Measurements from ENCODE around the gene THSD4.
"Not testable (repeated sequence)": the region's sequence is repeated elsewhere in the genome, so short reads cannot be mapped to it uniquely, and the experiment has no call there.

The THSD4 gene

GRCh38 chr15:71294251-71294910 lies 179.1 kb downstream of the THSD4 start:
- DNase-seq (ENCODE audit: low spot score) = no peak

- DNase-seq (ENCODE audit: low spot score) = no peak
These were observed 179.8 kb downstream of the THSD4 start for GRCh38 chr15:71294911-71295602.

GRCh38 chr15:71295603-71296314 lies 180.5 kb downstream of the THSD4 start:
- no peak for DNase-seq (ENCODE audit: low spot score)

GRCh38 chr15:71296315-71296679 lies 181.0 kb downstream of the THSD4 start:
- DNase-seq (ENCODE audit: low spot score) = no peak

GRCh38 chr15:71301958-71302621 lies 186.8 kb downstream of the THSD4 start:
- DNase-seq (ENCODE audit: low spot score) = no peak

DNA sequence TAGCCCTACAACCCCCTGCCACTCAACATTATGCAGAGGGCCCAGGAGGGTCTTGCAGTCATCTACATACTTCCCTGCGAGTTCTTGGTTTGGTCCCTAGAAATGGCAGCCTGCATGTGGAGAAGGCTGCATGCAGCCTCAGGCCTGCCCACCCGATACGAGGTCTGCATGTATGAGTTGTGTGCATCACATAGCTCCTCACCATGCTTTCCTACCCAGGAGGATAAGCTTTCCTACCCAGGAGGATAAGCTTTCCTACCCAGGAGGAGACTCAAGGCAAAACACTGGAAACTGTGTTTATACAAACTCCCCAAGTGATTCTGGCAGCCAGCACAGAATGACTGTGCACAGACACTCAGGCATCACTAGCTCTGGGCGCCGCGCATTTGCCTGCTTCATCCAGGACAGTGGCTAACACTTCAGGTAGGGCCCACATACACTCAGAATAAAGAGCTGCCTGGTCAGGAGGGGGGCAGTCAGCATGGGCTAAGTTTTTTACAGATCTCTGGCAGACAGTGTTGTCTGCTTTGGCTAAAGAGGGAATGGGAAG lies 187.7 kb downstream of the THSD4 start:
- no peak for DNase-seq (ENCODE audit: low spot score)

DNA sequence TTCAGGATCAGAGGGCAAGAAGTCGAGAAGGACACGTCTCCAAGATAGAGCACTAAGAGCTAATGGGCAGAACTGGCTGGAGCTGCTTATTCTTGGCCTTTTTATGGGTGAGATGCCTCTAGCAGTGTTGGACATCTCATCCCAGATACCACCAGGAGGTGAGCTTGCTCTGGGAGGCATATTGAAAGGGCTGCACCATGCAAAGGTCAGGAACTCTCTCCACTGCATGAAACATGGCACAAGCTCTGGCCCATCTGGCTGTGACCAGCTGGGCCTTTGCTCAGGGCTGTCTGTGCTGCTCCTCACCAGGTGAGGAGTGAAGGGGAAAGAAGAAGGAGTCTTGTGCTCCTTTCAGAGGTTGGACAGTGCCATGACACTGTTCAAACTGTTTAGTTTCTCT lies 188.7 kb downstream of the THSD4 start:
- DNase-seq (ENCODE audit: low spot score) = no peak

- DNase-seq (ENCODE audit: low spot score) = no peak
These were observed 189.4 kb downstream of the THSD4 start for GRCh38 chr15:71304681-71305080.

GRCh38 chr15:71306538-71306937 lies 191.3 kb downstream of the THSD4 start:
- DNase-seq (ENCODE audit: low spot score) = no peak

GRCh38 chr15:71312194-71312708 lies 197.0 kb downstream of the THSD4 start:
- no peak for DNase-seq (ENCODE audit: low spot score)

DNA sequence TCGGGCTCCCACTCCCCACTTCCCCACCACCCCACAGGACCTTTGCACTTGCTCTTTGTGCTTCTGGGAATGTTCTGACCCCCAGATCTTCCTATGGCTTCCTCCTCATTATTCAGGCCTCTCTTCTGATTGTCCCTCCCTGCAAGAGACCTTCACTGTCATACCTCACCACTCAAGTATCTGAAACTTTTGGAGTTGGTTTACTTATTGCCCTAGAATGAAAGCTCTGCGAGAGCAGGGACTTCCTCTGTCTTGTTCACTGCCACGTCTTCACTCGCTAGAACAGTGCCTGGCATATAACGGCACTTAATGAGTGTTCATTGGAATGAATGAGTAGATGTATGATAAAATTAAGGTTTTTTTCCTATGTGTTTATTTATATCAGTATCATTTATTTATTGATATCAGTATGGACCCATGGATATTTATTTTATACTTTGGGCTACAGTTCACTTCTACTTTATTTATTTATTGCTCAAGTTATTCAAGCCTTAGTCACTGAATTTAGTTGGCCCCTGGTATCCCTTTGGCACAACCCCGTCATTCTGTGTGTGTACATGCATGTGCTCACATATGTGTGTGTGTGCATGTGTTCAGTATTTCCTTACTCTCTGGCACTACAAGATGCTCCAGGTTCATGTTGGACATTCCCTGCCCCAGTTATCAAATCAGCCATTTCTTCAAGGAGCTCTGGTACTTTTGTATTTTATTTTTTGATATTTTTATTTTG lies 197.6 kb downstream of the THSD4 start:
- no peak for DNase-seq (ENCODE audit: low spot score)

DNA sequence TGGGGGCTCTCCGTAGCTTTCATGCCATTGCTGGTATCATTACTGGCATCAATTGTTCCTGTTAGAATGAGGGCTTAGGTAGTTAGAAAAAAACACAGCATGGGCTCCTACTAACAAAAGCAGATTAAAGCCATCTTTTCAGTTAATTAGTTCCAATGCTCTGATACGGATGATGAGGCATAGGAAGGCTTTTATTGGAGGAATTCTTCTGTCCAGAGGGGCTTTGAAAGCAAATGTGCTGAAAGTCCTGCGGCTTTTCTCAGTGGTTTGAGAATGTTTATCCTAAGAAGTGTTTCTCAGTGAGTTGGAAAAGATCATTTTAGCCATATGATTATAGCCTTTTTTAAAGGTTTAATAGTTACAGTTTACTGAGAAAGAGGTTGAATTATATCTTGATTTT lies 198.5 kb downstream of the THSD4 start:
- no peak for DNase-seq (ENCODE audit: low spot score)

DNA sequence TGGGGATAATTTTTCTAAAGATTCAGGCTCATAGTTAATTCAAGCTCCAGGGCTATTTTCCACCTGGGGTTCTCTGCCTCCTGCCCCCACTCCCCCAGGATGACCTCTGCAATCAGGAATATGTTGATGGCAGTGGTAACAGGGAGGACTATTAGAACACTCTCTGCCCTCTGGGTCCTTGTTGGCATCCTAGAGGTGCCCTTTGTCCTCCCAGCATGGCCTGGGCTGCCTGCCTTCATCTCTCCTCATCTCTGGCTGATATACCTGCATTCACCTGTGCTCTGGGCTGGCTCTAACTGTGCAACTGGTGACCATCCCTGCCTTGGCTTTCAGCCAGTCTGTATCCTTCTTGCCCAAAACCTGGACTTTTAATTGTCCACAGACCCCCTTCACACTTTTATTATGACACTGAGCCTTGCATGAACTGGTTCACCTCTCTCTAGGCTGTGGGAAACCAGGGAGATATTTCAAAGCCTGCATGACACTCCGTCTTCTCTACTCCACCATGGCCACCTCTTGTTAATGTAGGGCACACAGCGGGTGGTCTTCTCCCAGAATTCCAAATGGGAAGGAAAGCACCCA lies 199.8 kb downstream of the THSD4 start:
- DNase-seq (ENCODE audit: low spot score) = no peak

DNA sequence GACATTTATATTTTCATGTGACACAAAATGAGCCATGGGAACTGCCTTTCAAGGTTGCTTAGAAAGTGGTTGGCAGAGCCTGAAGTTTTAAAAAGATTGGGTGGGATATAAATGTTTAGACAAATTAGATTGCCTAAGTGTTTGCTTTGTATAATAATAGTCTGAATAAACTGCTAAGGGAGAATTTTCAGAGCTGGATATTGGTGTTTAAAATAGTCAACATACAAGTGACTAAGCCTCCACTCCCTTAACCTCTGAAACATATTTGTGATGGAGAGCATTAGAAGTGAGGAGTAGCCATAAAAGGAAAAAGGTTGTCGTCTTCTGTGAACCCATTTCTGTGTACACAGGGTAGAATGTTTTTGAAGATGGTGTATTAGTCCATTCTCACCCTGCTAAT lies 201.6 kb downstream of the THSD4 start:
- DNase-seq (ENCODE audit: low spot score) = no peak

- DNase-seq (ENCODE audit: low spot score) = not testable (repeated sequence)
These were observed 204.2 kb downstream of the THSD4 start for GRCh38 chr15:71319424-71319823.

- DNase-seq (ENCODE audit: low spot score) = no peak
These were observed 204.7 kb downstream of the THSD4 start for GRCh38 chr15:71319935-71320334.

DNA sequence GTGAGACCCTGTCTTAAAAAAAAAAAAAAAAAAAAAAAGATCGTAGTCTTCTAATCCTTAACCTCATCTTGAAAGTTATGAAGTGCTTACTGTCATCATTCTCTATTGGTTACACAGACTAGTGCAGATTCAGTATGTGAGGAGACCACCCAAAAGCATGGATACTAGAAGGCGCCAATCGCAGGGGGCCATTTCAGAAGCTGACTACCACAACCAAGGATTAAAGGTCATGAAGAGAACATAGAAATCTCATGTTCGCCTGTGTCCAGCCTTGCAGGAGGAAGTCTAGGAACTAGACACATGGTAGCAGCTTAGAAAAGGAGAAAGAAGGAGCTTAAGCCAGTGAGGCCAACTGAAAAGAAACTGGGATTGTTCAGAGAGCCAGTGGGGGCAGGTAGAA lies 207.8 kb downstream of the THSD4 start:
- DNase-seq (ENCODE audit: low spot score) = no peak

GRCh38 chr15:71323584-71323983 lies 208.3 kb downstream of the THSD4 start:
- no peak for DNase-seq (ENCODE audit: low spot score)

- no peak for DNase-seq (ENCODE audit: low spot score)
These were observed 210.2 kb downstream of the THSD4 start for GRCh38 chr15:71325481-71325880.

DNA sequence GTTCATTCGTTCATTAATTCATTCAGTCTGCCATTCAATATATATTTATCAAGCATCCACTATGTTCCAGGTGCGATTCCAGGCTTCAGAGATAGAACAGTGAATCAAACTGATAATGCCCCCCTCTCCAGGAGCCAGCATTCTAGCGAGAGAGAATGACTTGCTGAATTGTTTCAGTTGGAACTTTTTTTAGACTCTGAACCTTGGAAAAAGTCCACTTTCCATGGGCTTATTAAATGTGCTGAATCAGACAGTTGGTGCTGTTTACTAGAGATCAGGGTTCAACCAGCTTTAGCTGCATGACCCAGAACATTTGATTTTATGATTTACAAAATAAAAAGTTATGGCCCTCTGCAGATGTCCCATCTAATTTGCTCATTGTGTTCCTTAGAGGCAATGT lies 213.2 kb downstream of the THSD4 start:
- DNase-seq (ENCODE audit: low spot score) = no peak

GRCh38 chr15:71329041-71329440 lies 213.8 kb downstream of the THSD4 start:
- no peak for DNase-seq (ENCODE audit: low spot score)
